GM21526 (cell line): Measurements from ENCODE around the gene BAZ2A.
A peak's percentile ranks its signal among the peaks of the same experiment; 100 is the strongest.
"Not testable (repeated sequence)": the region's sequence is repeated elsewhere in the genome, so short reads cannot be mapped to it uniquely, and the experiment has no call there.

Experiments
- ATAC-seq: cut with Tn5 transposase; IDR thresholded peaks from one replicate; pipeline ENCODE4 v1.9.1; 2021; ENCODE audit warnings: moderate library complexity; ENCODE audit not compliant: unreplicated experiment, low FRiP score

The BAZ2A gene

DNA sequence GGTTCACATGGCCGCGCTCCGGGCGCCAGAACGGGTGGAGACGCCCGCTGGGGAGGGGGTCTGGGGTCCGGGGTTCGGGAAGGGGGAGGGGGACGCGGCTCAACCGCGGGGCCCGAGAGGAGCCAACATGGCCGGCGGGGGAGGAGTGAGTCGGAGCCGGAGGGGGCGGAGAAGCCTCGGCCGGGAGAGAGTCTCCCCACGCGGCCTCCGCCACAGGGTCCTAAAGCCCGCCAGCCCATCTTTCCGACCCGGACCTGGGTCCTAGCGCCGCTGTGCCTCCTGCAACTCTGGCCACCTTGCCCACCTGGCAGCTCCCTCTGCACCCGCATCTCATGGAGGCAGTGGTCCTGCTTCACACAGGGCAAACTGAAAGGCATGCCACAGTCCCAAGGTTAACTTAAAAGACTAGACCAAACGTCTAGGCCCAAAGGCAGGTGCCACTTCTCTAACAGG is at the start of gene BAZ2A:
BAZ2A (minus strand) TSS at position 147 of the 453 bp plus-strand sequence. CDS start 12,796 bp downstream, outside the sequence.
- peak; percentile 46 for ATAC-seq

DNA sequence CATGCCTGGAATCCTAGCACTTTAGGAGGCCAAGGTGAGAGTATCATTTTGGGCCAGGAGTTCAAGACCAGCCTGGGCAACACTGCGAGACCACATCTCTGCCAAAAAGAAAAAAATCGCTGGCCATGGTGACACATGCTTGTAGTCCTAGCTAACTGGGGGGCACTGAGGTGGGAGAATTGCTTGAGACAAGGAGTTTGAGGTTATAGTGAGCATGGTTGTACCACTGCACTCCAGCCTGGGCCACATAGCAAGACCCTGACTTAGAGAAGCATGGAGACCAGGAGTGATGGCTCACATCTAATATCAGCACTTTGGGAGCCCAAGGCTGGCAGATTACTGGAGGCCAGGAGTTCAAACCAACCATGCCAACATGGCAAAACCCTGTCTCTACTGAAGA is 48.7 kb upstream of the BAZ2A start:
- ATAC-seq = no peak

DNA sequence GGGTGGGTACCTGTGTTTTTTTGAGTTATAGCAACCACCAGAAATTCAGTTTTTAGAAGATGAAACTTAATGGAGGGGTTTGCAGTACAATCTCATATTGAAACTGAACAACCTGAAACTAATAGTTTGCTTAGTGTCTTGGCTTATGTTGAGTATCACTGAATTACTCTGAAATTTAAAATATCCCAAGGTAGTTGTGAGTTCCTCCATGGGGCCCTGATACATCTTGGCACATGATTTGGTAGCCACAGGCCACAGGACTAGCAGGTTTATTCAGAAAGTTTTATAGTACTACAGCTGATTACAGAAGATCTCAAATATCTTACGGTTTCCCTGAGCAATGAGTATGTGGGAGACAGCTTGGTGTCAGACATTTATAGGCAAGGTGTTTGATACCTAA is 47.6 kb upstream of the BAZ2A start:
- no peak for ATAC-seq

DNA sequence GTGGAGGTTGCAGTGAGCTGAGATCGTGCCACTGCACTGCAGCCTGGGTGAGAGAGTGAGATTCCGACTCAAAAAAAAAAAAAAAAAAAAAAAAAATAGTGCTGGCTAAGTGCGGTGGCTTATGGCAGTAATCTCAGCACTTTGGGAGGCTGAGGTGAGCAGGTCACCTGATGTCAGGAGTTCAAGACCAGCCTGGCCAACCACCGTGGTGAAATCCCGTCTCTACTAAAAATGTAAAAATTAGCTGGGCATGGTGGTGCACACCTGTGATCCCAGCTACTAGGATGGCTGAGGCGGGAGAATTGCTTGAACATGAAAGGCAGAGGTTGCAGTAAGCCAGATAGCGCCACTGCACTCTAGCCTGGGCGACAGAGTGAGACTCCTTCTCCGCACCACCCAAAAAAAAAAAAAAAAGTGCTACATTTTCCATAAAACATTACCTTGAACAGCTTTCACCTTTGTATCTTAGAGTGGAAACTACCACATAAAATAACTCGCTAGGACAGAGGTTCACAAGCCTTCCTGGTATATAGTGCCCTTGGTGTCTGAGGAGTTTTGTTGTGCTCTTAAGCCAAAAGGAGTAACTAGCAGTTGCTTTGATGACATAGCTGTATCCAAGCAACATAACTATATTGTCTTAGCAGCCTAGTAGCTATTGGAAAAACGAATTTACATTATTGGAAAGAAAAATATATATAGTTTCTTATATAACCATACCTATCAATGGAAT is 46.9 kb upstream of the BAZ2A start:
- no peak for ATAC-seq

DNA sequence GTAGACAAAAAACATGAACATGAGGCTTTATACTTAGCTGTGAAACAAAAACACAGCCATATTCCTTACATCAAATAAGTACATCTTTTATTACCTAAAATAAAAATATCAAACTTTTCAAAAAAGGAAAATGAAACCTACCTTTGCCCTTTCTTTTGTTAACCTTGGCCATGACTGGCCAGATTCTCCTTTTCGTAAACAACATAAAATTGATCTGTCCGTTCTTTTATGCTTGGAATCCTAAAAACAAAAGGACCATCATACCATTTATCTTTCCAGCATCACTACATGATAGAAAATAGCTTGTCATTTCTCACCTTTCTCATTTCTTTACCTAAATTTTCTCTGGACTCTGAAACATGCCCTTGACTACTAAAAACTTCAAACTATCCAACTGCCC is 41.5 kb upstream of the BAZ2A start:
- no peak for ATAC-seq

DNA sequence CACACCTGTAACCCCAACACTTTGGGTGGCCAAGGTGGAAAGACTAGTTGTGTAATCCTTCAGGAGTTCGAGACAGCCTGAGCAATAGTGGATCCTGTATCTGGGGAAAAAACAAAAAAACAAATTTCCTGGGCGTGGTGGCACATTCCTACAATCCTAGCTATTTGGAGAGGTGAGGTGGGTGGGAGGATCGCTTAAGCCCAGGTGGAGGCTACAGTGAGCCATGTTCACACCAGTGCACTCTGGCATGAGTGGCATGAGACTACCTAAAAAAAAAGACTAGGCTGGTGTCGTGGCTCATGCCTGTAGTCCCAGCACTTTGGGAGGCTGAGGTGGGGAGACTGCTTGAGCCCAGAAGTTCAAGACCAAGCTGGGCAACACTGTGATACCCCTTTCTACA is 40.7 kb upstream of the BAZ2A start:
- ATAC-seq = no peak

DNA sequence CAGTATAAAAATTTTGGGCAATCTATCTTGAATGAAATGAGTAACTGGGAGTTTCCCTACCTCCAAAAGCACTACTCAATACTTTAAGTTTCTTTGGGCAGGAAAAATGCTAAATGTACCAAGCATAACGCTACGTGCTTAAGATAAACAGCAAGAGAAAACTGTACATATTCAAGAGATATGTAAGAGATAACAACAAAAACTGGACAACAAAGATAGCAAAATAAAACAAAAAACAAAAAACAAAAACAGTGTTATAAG is 38.0 kb upstream of the BAZ2A start:
- ATAC-seq = no peak

DNA sequence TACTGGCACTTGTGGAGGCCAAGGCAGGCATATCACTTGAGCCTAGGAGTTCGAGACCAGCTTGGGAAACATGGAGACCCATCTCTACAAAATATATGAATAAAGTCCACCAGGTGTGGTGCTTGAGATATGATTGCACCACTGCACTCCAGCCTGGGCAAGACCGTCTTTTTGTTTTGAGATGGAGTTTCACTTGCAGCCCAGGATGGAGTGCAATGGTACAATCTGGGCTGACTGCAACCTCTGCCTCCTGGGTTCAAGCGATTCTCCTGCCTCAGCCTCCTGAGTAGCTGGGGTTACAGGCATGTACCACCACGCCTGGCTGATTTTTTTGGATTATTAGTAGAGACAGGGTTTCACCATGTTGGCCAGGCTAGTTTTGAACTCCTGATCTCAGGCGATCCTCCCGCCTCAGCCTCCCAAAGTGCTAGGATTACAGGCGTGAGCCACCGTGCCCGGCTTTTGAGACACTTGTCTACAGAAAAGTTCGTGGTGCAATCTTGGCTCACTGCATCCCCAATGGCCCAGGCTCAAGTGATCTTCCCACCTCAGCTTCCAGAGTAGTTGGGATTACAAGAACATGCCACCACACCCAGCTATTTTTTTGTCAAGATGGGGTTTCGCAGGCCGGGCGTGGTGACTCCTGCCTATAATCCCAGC is 32.0 kb upstream of the BAZ2A start:
- no peak for ATAC-seq

DNA sequence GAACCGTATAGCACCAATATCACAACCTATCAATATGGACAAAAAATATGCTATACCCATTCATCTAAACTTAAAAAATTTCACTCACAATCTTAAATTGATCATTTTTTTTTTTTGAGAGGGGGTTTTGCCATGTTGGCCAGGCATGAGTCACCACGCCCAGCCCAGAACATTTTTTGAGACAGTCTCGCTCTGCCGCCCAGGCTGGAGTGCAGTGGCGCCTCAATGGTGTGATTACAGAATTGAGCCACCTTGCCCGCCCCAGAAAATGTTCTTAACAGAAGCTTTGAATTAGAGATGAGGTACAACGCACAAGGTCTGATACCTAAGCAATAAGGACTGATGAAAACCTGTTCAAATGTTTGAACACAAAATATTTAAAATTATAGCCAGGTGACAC is 31.4 kb upstream of the BAZ2A start:
- no peak for ATAC-seq

DNA sequence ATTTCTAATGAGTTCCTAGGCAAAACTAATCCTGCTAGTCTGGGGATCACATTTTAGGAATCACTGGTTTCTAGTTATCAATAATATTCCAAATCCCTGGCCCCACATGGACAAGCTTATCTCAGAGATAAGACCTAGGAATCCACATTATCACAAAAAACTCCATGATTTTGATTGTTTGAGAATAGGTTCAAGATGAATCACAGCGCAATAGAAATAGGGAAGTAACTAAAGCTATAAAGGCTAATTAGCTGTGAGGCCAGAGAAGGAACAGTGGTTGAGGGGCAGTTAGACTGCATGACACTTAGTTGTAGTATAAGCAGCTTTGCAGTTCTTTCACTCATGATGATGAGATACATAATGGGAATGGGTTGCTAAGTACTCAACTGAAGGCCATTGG is 28.8 kb upstream of the BAZ2A start:
- ATAC-seq = no peak

DNA sequence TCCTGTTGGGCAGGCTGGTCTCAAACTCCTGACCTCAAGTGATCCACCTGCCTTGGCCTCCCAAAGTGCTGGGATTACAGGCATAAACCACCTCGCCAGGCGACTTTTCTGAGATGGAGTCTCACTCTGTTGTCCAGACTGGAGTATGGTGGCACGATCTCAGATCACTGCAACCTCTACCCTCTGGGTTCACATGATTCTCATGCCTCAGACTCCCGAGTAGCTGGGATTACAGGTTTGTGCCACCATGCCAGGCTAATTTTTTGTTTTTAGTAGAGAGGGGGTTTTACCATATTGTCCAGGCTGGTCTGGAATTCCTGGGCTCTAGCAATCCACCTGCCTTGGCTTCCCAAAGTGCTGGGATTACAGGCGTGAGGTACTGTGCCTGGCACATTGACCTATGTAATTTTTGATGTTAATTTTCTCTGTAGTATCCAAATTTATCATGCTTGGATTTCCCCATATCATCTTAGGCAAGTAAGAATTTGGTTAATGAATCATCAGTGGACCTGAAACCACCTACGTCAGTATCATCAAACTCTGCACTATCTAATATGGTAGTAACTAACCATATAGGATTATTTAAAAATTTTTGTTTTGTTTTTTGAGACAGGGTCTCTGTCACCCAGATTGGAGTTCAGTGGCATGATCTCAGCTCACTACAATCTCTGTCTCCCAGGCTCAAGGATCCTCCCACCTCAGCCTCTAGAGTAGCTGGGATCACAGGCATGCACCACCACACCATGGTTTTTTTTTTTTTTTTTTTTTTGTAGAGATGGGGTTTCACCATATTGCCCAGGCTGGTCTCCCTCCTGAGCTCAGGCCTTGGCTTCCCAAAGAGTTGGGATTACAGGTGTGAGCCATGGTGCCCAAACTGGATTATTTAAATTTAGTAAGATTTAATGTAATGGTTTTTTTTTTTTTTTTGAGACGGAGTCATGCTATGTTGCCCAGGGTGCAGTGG is 27.6 kb upstream of the BAZ2A start:
- ATAC-seq = no peak

DNA sequence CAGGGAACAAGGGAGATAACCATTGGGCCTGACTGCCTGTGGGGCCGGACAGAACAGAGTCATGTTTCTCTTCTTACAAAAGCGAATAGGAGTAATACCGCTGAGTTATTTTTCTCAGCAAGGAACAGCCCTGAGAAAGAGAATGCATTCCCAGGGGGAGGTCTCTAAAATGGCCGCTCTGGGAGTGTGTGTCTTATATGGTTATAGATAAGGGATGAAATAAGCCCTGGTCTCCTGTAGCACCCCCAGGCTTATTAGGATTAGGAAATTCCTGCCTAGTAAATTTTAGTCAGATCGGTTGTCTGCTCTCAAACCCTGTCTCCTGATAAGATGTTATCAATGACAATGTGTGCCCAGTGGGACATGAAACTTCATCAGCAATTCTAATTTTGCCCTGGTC is 23.7 kb upstream of the BAZ2A start:
- ATAC-seq = not testable (repeated sequence)

DNA sequence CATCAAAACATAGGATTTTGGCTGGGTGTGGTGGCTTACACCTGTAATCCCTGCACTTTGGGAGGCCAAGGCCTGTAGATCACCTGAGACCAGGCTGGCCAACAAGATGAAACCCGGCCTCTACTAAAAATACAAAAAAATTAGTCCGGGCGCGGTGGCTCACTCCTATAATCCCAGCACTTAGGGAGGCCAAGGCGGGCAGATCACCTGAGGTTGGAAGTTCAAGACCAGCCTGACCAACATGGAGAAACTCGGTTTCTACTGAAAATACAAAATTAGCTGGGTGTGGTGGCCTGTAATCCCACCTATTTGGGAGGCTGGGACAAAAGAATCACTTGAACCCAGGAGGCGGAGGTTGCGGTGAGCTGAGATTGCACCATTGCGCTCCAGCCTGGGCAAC is 17.9 kb upstream of the BAZ2A start:
- ATAC-seq = not testable (repeated sequence)

DNA sequence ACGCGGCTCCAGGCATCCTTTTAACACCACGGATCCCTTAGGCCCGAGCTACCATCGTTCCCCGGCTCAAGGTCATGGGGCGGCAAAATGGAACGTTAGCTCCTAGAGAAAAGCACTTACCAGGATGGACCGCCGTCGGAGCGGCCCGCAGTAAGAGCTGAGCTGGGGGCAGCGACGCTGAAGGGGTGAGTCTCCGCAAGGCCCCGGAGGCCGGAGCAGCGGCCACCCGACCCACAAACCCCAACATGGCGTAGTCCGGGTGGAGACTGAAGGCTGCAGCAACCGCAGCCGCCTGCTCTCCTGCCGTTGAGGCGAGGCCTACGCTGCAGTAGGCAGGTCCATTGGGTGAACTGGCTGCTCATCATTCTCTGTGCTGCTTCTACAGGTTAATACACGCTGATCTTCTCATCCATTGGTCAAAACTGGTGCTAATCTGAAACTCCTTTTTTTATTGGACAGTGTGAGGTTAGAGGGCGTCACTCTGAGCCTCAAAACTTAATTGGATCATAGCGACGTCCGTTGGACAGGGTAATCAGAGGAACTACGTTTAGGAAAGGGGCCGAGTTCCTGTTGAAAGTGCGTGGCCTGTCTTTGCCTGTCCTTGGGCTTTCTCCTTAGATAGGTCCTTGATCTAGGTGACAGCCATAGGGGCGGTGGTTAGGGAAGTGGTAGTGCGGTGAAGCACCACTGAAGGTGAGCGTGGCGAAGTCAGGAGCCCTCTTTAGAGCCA is 15.8 kb upstream of the BAZ2A start, which contains the start of gene ATP5F1B:
ATP5F1B (minus strand) TSS at position 268 of the 730 bp plus-strand sequence; CDS start at position 247, 21 bp downstream.
- peak; percentile 97 for ATAC-seq

DNA sequence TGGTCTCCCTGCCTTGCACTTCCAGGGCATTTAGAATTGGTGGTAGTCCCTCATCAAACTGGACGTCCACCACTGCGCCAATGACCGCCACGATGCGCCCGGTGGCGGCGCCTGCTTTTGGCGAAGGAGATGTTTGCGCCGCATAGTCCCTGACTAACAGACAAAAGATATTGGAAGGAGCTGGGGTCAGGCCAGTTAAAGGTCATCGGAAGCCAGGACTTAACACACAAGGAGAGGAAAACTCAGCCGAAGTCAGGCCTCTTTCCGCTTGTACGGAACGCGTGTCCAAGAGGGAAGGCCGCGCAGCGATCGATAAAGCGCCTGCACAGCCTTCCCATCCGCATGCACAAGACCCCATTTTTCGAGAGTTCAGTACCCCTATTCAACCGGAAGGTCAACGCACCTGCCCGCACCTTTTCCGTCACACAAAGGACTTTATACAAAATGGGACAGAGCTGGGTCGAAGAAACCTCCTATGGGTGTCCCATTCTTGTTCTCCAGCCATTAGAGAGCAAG is 15.1 kb upstream of the BAZ2A start:
- no peak for ATAC-seq

DNA sequence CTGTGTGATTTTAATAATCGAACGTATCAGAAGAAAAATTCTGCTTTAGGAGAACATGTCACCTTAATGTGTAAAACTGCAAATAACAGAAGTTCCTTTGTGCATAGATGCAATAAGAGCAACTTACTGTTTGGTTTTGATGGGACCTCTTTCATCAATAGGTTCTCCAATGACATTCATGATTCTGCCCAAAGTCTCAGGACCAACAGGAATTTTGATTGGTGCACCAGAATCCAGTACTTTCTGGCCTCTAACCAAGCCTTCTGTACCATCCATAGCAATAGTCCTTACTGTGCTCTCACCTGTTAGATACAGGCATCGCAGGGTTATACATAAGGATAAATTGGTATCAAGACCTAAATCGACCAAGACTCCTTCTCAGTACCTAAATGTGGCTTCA is 14.5 kb upstream of the BAZ2A start:
- no peak for ATAC-seq

DNA sequence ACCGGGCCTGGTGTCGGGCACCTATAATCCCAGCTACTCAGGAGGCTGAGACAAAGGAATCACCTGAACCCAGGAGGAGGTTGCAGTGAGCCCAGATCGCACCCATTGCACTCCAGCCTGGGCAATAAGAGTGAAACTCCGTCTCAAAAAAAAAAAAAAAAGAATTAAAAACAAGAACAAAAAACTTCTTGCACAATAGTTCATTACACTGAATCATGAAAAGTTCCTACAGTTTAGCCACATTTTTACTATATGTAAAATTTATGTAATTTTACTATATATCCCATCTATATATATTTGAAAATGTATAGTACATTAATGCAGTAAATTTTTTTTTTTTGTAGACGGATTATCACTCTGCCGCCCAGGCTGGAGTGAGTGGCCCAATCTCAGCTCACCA is 11.1 kb upstream of the BAZ2A start:
- no peak for ATAC-seq

DNA sequence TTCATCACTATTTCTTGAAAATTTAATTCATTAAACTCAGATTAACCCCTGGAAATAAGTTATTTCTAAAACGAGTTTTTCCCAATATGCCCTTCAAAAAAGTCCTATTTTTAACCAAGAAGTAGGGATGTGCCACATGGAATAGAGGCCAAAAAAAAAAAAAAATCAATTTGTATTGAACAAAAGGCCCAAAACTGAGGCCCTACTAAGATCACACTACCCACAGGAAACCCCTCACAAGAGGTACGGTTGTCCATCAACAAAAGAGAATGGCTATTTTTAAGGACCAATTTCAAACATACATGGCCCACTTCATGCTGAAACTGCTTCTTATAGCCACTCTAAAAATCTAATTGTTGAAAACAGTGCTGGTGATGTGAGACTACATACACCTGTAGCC is 7.5 kb upstream of the BAZ2A start:
- ATAC-seq = no peak

DNA sequence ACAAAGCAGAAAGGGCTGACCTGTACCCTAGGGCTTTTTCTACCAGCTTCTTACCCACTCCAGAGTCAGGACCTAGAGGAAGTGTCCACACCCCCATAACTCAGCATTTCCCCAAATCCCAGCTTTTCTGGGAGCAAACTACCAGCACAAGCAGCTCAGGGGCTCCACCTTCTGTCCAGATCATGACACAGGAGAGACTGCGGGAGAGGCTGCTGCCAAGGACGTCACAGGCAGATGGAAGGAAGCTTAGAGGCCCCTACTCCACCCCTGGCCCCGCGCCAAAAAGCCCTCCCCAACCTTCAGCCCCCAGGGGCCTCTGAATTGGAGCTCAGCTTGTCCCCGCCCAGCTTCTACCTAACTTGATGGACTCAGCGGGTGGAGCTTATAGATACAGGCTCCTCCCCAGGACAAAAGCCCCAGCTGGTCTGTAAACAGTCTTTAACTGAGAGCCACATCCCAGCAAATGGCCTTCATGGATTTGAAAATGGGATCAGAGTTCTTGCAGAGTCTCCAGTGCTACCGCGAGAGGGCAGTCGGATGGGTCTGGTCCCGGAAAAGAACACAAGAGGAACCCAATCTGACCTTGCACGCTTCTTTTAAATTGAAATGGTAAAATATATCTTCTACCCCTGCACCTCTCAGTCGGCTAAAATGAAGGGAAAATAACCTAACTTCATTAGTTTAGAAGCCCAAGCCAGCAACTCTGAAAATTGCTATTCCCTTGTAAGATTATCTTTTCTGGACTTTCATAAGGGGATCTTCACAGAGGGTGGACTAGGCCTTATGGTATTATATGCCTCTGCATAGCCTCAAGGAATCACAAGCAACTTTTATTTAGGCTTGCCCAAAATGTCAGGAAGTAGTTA is 6.8 kb upstream of the BAZ2A start:
- peak; percentile 46 for ATAC-seq
